ENCODE measurements around the gene NFAM1. TPM values are rescaled to one million over a fixed set of nuclear protein-coding genes. Genes with fewer than 3 reads are reported as not detected.

The NFAM1 gene
- total RNA-seq, 2 donors from 2014 or later = 0.74 to 3.5 TPM

- no peaks in the 10 kb centered on the region for H3K36me3 ChIP-seq
- no peaks in the 10 kb centered on the region for H3K9me3 ChIP-seq
- peak overlapping the region in 1 of 2 donors; percentile 36 for H3K27ac ChIP-seq
- no peak for DNase-seq (ENCODE audit: low spot score)
- peaks cover 0 to 25% of the 10 kb centered on the region in 2 donors for H3K4me1 ChIP-seq
- H3K27me3 ChIP-seq = no peaks in the 10 kb centered on the region
- no peak overlapping the region for H3K4me3 ChIP-seq
- TF ChIP-seq CTCF (IDR thresholded peaks at IDR 0.05) = no peak
Observed at GRCh38 chr22:42439821-42440674, 7.8 kb upstream of the NFAM1 start.

- Histone ChIP-seq H3K36me3 (no peaks in the 10 kb centered on the region), H3K27ac (peak overlapping the region; percentile 5 to 36), H3K27me3 (no peaks in the 10 kb centered on the region), H3K9me3 (no peaks in the 10 kb centered on the region), H3K4me3 (no peak overlapping the region), H3K4me1 (peaks cover 0 to 15% of the 10 kb centered on the region in 2 donors)
- no peak for DNase-seq (ENCODE audit: low spot score)
- no peak for TF ChIP-seq CTCF (IDR thresholded peaks at IDR 0.05)
Observed at GRCh38 chr22:42439021-42439567, 6.9 kb upstream of the NFAM1 start.

GRCh38 chr22:42438293-42438650 is 6.1 kb upstream of the NFAM1 start:
- H3K36me3 ChIP-seq = no peaks in the 10 kb centered on the region
- H3K27ac ChIP-seq = no peak overlapping the region
- no peaks in the 10 kb centered on the region for H3K27me3 ChIP-seq
- DNase-seq (ENCODE audit: low spot score) = no peak
- no peak overlapping the region for H3K4me3 ChIP-seq
- no peak for TF ChIP-seq CTCF (IDR thresholded peaks at IDR 0.05)
- H3K9me3 ChIP-seq = no peaks in the 10 kb centered on the region
- H3K4me1 ChIP-seq = peaks cover 0 to 11% of the 10 kb centered on the region in 2 donors

- peak overlapping the region; percentile 20 to 52 for H3K4me3 ChIP-seq
- H3K36me3 ChIP-seq = no peaks in the 10 kb centered on the region
- peak; percentile 97 to 98 for TF ChIP-seq CTCF (IDR thresholded peaks at IDR 0.05)
- peaks cover 0 to 11% of the 10 kb centered on the region in 2 donors for H3K4me1 ChIP-seq
- no peak for DNase-seq (ENCODE audit: low spot score)
- H3K27ac ChIP-seq = peak overlapping the region in 1 of 2 donors; percentile 16
- no peaks in the 10 kb centered on the region for H3K27me3 ChIP-seq
- no peaks in the 10 kb centered on the region for H3K9me3 ChIP-seq
Observed at GRCh38 chr22:42437488-42438292, 5.5 kb upstream of the NFAM1 start.

GRCh38 chr22:42436404-42436803 is 4.2 kb upstream of the NFAM1 start:
- peak overlapping the region in 1 of 2 donors; percentile 8 for H3K27ac ChIP-seq

More at GRCh38 chr22:42436404-42436803, 4.2 kb upstream of the NFAM1 start:
- TF ChIP-seq CTCF (IDR thresholded peaks at IDR 0.05) = no peak
- no peak for DNase-seq (ENCODE audit: low spot score)
- no peaks in the 10 kb centered on the region for H3K36me3 ChIP-seq
- no peak overlapping the region for H3K4me3 ChIP-seq
- H3K9me3 ChIP-seq = no peaks in the 10 kb centered on the region
- H3K27me3 ChIP-seq = no peaks in the 10 kb centered on the region
- peaks cover 0 to 20% of the 10 kb centered on the region in 2 donors for H3K4me1 ChIP-seq
